Activated CD8-positive, alpha-beta memory T cell treated with anti-CD3 and anti-CD28 coated beads, Interleukin-2, amount 50 U/mL, for 4 hours (primary cell): Measurements from ENCODE around the gene ADCY4.
A peak's percentile ranks its signal among the peaks of the same experiment; 100 is the strongest.
"Not testable (repeated sequence)": the region's sequence is repeated elsewhere in the genome, so short reads cannot be mapped to it uniquely, and the experiment has no call there.

Experiments used
- DNase-seq: peaks from one replicate; pipeline ENCODE4 v3.0.0-alpha.2; 2020

ADCY4 gene

GRCh38 chr14:24366721-24367513 lies 32.0 kb upstream of the ADCY4 start:
- DNase-seq, result no peak

GRCh38 chr14:24366413-24366720 lies 31.5 kb upstream of the ADCY4 start:
- no peak for DNase-seq

- peak; percentile 63 for DNase-seq
These were observed 30.9 kb upstream of the ADCY4 start for GRCh38 chr14:24365600-24366412.

GRCh38 chr14:24364841-24365240 lies 30.0 kb upstream of the ADCY4 start:
- no peak for DNase-seq

GRCh38 chr14:24363401-24363800 lies 28.5 kb upstream of the ADCY4 start:
- no peak for DNase-seq

- no peak for DNase-seq
These were observed 27.5 kb upstream of the ADCY4 start for GRCh38 chr14:24362241-24362960.

- DNase-seq, result no peak
These were observed 26.5 kb upstream of the ADCY4 start for GRCh38 chr14:24361326-24361725.

- DNase-seq, result no peak
These were observed 25.4 kb upstream of the ADCY4 start for GRCh38 chr14:24360281-24360680.

- DNase-seq, result no peak
These were observed 21.3 kb upstream of the ADCY4 start for GRCh38 chr14:24356208-24356607.

GRCh38 chr14:24355009-24355408 lies 20.1 kb upstream of the ADCY4 start:
- DNase-seq, result no peak

GRCh38 chr14:24354482-24354825 lies 19.6 kb upstream of the ADCY4 start:
- DNase-seq, result not testable (repeated sequence)

GRCh38 chr14:24353559-24354481 lies 18.9 kb upstream of the ADCY4 start:
- DNase-seq, result no peak

GRCh38 chr14:24351517-24351916 lies 16.6 kb upstream of the ADCY4 start:
- no peak for DNase-seq

GRCh38 chr14:24349742-24350141 lies 14.9 kb upstream of the ADCY4 start:
- DNase-seq, result no peak

- no peak for DNase-seq
These were observed 13.3 kb upstream of the ADCY4 start for GRCh38 chr14:24348186-24348585.

GRCh38 chr14:24347134-24347533 lies 12.3 kb upstream of the ADCY4 start:
- DNase-seq, result no peak

GRCh38 chr14:24343795-24344660 lies 9.2 kb upstream of the ADCY4 start:
- DNase-seq, result no peak

GRCh38 chr14:24342889-24343288 lies 8.0 kb upstream of the ADCY4 start:
- DNase-seq, result no peak

- no peak for DNase-seq
These were observed 5.7 kb upstream of the ADCY4 start for GRCh38 chr14:24340606-24341005.

- DNase-seq, result peak; percentile 68
These were observed 4.6 kb upstream of the ADCY4 start, which contains the start of gene RIPK3 for GRCh38 chr14:24339284-24340151. Gene RIPK3, minus strand, starts transcription at chr14:24339991. Its CDS starts 165 bp downstream, at chr14:24339826.

- DNase-seq, result no peak
These were observed 4.0 kb upstream of the ADCY4 start for GRCh38 chr14:24338843-24339242.
